ENCODE data around the gene CST6. TPM values are rescaled to one million over a fixed set of nuclear protein-coding genes. Genes with fewer than 3 reads are reported as not detected.

The CST6 gene
- total RNA-seq, 1 experiment from 2014 or later = 27.2 TPM

DNA sequence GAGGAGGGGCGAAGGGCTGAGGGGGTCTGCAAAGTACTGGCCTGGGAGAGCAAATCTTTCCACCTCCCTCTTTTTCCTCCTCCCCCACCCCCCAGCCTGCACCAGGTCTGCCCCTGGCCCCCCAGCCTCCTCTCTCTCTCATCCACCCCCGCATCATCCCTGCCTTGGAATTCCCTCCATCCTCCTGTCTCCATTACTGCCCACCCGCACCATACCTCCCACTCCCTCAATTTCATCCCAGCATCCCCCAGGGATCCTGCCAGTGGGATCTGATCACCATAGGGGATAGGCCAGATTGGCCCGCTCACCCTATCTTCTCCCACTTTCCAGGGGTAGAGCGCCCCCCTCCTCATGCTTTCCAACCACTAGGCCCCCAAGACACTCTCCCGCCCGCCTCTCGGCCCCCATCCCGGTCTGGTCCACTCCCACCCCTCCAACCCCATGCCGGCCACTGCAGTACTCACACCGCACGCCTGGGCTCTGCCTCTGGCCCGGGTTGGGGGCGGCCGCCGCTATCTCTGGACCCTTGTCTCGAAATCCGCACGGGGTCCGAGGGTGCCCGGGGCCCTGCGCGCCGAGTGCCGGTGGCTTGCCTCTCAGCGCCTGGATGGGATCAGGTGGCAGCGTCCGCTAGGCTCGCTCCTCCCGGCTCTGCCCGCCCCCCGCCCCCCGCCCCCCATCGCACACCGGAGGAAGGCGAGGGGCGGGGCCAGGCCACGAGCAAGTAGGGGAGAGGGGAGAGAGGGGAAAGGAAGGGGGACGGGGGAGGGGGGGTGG, 36.9 kb downstream of the CST6 start, which contains the start of gene GAL3ST3:
TSS of gene GAL3ST3 (minus strand) at position 615 of the 777 bp plus-strand sequence. CDS start 3,746 bp downstream, outside the sequence.
- CTCF ChIA-PET = no interaction called here
- BruUV-seq (replicated peaks) = no TSS peak
- Mint-ChIP-seq H3K36me3 (ENCODE audit: insufficient read depth, unreplicated experiment) (peaks cover 35% of the 10 kb centered on the region), H3K27me3 (ENCODE audit: unreplicated experiment) (peaks cover 33% of the 10 kb centered on the region), H3K27ac (ENCODE audit: unreplicated experiment) (no peak within 1 kb of the TSS), H3K4me3 (ENCODE audit: low read depth, unreplicated experiment) (no peak within 1 kb of the TSS), H3K4me1 (ENCODE audit: low read depth, unreplicated experiment) (peaks cover 30% of the 10 kb centered on the region), H3K9me3 (ENCODE audit: low read depth, unreplicated experiment) (no peaks in the 10 kb centered on the region)
- no peak for DNase-seq
- TF ChIP-seq, protein P1, sequence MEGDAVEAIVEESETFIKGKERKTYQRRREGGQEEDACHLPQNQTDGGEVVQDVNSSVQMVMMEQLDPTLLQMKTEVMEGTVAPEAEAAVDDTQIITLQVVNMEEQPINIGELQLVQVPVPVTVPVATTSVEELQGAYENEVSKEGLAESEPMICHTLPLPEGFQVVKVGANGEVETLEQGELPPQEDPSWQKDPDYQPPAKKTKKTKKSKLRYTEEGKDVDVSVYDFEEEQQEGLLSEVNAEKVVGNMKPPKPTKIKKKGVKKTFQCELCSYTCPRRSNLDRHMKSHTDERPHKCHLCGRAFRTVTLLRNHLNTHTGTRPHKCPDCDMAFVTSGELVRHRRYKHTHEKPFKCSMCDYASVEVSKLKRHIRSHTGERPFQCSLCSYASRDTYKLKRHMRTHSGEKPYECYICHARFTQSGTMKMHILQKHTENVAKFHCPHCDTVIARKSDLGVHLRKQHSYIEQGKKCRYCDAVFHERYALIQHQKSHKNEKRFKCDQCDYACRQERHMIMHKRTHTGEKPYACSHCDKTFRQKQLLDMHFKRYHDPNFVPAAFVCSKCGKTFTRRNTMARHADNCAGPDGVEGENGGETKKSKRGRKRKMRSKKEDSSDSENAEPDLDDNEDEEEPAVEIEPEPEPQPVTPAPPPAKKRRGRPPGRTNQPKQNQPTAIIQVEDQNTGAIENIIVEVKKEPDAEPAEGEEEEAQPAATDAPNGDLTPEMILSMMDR (IDR thresholded peaks at IDR 0.05; ENCODE audit: unreplicated experiment) = no peak
- intact Hi-C loops (cut with micrococcal nuclease; ENCODE audit: unreplicated experiment) = no loop called here

DNA sequence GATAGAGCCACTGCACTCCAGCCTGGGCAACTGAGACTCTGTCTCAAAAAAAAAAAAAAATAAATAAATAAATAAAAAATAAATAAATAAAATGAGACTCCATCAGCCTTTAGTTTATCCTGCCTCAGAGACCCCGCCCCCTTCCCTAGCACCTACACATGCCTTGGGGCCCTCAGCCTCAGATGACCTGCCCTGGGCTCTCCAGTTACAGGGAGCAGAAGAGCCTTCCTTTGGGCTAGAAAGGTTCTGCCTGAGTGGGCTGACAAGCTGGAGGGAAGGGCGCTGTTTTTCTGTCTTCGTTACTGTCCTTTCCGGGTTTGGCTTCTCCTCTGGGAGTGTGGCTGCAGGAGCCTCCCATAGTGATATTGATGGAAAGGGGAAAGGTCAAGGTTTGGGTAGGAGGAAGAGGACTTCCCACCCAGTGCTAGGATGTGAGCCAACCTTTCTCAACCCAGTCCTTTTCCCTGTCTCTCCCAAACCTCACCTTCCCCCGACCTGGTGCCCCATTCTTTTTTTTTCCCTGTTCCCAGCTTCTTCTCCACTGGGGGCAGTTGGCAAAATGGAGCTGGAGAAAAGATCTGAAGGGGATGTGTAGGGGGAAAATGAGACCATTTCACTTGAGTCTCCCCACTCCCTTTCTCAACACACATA, 38.9 kb downstream of the CST6 start:
- H3K4me1 Mint-ChIP-seq (ENCODE audit: low read depth, unreplicated experiment) = peaks cover 15% of the 10 kb centered on the region
- intact Hi-C loops (cut with micrococcal nuclease; ENCODE audit: unreplicated experiment) = no loop called here
- peaks cover 46% of the 10 kb centered on the region for H3K36me3 Mint-ChIP-seq (ENCODE audit: insufficient read depth, unreplicated experiment)

DNA sequence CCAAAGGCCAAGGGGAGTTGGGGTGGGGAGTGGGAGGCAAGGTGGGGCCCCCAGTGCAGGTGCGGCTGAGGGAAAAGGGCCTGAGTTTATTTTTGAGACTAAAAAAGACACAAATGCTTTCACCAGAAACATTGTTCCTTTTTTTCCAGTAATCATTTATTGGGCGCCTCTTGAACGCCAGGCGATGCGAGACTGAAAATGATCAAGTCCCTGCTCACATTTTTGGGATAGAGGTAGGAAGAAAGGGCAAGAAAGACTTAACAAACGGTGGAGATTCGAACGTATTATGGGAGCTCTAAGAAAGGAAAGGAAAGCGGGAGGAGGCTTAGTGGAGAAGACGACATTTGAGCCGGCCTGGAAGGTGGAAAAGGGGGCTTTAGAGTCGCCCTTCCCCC, 39.6 kb downstream of the CST6 start:
- Mint-ChIP-seq H3K9me3 (ENCODE audit: low read depth, unreplicated experiment) (no peaks in the 10 kb centered on the region), H3K4me3 (ENCODE audit: low read depth, unreplicated experiment) (peak overlapping the region; percentile 95), H3K27me3 (ENCODE audit: unreplicated experiment) (peaks cover 10% of the 10 kb centered on the region), H3K4me1 (ENCODE audit: low read depth, unreplicated experiment) (peaks cover 13% of the 10 kb centered on the region), H3K36me3 (ENCODE audit: insufficient read depth, unreplicated experiment) (peaks cover 53% of the 10 kb centered on the region), H3K27ac (ENCODE audit: unreplicated experiment) (peak overlapping the region; percentile 90)
- DNase-seq = no peak
- CTCF ChIA-PET = interaction anchor here (0.5 to 1.6 kb wide), 4 partner anchors 40 to 238 kb away, joined by 3 to 4 read pairs (median 4); partner anchors contain the start of genes CST6, FIBP and YIF1A
- no TSS peak for BruUV-seq (replicated peaks)
- TF ChIP-seq, protein P1 (IDR thresholded peaks at IDR 0.05; ENCODE audit: unreplicated experiment) = no peak
- intact Hi-C loops (cut with micrococcal nuclease; ENCODE audit: unreplicated experiment) = no loop called here

More for the DNA sequence above, 38.9 kb downstream of the CST6 start:
- TF ChIP-seq, protein P1 (IDR thresholded peaks at IDR 0.05; ENCODE audit: unreplicated experiment) = no peak
- Mint-ChIP-seq H3K4me3 (ENCODE audit: low read depth, unreplicated experiment) (peak overlapping the region; percentile 95), H3K9me3 (ENCODE audit: low read depth, unreplicated experiment) (no peaks in the 10 kb centered on the region), H3K27me3 (ENCODE audit: unreplicated experiment) (peaks cover 16% of the 10 kb centered on the region), H3K27ac (ENCODE audit: unreplicated experiment) (peak overlapping the region; percentile 90)
- DNase-seq = no peak
- no TSS peak for BruUV-seq (replicated peaks)
- CTCF ChIA-PET = interaction anchor here (1.6 kb wide), 1 partner anchor 39 kb away, joined by 4 read pairs; the partner anchor contains the start of gene CST6

DNA sequence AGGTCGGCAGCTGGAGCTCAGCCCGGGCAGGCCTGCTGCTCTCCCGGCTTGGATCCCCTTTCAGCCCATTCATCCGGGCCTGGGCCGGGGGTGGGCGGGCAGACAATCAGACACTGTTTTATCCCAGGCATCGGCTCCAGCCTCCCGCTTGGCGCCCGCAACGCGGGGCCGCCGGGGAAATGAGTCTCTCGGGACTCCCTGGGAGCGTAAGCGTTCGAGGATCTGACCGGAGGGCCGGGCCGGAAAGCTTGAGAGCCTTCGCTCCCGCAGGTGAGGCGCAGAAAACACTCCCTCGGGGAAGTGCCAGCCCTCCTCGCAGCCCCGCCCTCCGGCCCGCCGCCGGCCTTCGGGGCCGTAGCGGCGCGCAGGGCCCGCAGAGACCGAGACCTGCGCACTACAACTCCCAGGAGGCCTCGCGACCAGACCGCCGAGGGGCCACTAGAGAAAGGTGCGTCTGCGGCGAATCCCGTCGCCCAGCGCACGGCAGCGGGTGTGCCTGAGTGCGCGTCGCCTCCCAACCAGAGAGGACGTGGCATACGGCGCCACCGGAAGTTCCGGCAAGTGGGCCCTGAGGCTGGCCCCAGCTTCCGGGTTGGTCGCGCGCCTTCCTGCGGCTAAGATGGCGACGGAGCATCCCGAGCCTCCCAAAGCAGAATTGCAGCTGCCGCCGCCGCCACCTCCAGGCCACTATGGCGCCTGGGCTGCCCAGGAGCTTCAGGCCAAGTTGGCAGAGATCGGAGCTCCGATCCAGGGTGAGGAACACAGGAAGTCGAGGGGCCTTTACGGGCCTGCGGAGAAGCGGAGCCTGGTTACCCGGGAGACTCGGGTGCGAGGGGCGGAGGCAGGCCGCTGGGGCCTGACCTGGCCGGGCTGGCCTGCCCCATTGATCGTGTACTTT, 40.2 kb downstream of the CST6 start, which contains the start of gene SF3B2:
TSS of gene SF3B2 (plus strand) at position 599 of the 898 bp plus-strand sequence. CDS start at position 620, 21 bp downstream.
- Mint-ChIP-seq H3K27ac (ENCODE audit: unreplicated experiment) (peak within 1 kb of the TSS; percentile 90), H3K9me3 (ENCODE audit: low read depth, unreplicated experiment) (no peaks in the 10 kb centered on the region), H3K4me1 (ENCODE audit: low read depth, unreplicated experiment) (peaks cover 13% of the 10 kb centered on the region), H3K27me3 (ENCODE audit: unreplicated experiment) (peaks cover 4% of the 10 kb centered on the region), H3K36me3 (ENCODE audit: insufficient read depth, unreplicated experiment) (peaks cover 59% of the 10 kb centered on the region), H3K4me3 (ENCODE audit: low read depth, unreplicated experiment) (peak within 1 kb of the TSS; percentile 95)
- TSS peak; percentile 98 for BruUV-seq (replicated peaks)
- CTCF ChIA-PET = interaction anchor here (0.5 to 1.6 kb wide), 7 partner anchors 16 to 237 kb away, joined by 3 to 6 read pairs (median 4); partner anchors contain the start of genes CST6, FIBP and YIF1A
- TF ChIP-seq, protein P1 (IDR thresholded peaks at IDR 0.05; ENCODE audit: unreplicated experiment) = no peak
- DNase-seq = peak; percentile 98
- intact Hi-C loops (cut with micrococcal nuclease; ENCODE audit: unreplicated experiment) = no loop called here

All from Calu3 (cell line).